Measurements from ENCODE around the gene EGLN1.

Gene EGLN1

DNA sequence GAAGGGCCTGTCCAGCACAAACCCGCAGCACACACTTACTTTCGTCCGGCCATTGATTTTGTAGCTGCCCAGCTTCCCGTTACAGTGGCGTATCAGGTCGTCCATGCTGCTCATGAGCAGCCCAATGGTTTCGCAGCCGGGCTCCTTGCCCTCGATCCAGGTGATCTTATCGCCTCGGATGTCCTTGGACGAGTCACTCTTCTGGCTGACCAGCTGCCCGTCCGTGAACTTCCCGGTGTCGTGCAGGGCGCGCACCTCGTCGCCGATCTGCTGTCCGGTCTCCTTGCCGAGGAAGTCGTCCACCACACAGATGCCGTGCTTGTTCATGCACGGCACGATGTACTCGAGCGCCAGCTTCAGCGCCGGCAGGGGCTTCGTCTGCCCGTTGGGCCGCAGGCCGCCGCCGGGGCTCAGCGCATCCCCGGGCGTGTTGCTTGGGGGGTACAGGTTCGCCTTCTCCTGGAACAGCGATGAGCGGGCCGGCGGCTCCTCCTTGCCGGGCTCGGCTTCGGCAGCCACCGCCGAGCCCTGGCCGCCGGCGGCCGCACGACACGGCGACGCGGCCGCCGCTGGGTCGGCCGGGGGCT lies 1.0 kb downstream of the EGLN1 start:
- DNase-seq = peak; percentile 34

- DNase-seq = no peak
Observed at GRCh38 chr1:231420299-231420958, 1.7 kb downstream of the EGLN1 start.

DNA sequence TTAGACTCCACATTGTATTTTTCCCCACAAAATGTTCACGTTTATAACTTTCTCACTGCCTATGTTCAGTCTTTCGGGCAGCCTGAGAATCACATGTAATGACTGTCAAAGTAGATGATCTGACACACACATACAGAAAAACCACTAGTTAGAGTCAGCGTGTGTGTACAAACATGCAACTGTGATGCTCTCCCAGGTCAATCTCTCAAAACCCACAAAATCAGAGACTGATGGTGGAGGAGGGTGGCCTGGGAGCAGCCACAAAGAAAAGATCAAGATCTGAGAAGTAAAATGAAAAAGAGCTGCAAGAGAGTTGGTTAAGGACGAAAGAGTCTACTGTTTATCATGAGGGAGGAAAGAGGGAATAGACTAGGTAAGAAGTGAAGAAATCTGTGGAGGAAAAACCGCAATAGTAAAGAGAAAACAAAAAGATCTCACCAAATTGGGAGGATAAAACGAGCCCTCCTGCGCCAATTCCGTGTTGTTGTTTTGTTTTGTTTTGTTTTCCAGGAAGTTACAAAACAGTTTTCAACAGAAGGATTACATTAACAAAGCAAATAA lies 2.3 kb downstream of the EGLN1 start:
- no peak for DNase-seq

- no peak for DNase-seq
Observed at GRCh38 chr1:231419147-231419546, 2.9 kb downstream of the EGLN1 start.

DNA sequence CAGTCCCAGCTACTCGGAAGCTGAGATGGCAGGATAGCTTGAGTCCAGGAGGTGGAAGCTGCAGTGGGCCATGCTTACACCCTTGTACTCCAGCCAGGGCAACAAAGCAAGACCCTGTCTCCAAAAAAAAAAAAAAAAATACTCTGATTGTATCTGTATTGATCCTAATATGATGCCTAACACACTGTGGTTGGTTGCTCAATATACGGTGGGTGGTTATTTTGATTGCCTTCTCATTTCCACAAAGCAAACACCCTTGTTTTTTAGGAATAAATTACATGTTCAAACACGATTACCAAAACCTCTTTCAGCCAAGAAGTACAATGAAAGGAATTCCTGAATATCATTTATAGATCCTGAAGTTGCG lies 3.4 kb downstream of the EGLN1 start:
- no peak for DNase-seq

DNA sequence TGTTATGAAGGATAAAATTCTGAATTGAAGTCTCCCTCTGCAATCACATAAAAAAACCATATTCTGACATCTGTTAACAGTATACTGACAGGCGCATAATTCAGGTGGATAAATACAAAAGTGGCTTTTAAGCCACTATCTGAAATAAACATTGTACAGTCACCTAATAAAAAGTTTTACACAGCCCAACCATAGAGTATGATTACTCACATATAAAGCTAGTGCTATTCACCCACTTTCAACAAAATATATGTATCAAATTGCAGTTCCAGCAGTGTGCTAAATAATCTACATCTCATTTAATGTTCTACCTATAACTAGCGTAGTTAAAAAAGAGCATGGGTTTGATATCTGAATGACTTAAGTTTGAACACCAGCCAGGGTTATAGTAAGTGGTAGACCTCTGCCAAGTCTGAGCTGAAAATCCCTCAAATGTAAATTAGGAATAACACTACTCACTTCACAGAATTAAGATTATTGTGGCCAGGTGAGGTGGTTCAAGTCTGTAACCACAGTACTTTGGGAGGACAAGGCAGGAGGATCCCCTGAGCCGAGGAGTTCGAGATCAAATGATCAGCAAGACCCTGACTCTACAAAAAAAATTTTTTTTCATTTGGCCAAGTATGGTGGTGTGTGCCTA lies 3.9 kb downstream of the EGLN1 start:
- DNase-seq = no peak

GRCh38 chr1:231417513-231417912 lies 4.6 kb downstream of the EGLN1 start:
- no peak for DNase-seq

DNA sequence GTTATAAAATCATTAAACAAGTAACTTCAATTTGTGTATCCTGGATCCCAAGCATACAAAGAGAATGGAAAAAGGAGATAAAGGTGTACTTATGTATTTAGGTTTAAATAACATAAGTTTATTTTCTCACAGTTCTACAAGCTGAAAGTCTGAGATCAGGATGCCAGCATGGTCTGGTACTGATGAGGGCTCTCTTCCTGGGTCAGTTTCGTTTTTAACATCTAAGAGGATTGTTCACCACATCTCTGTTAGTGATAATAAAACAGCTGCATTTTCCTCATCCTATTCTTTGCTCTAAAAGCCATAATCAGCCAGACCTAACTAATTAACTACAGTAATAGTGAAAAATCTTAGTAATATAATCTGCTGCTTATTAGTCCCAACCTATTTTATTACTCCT lies 5.2 kb downstream of the EGLN1 start:
- no peak for DNase-seq

DNA sequence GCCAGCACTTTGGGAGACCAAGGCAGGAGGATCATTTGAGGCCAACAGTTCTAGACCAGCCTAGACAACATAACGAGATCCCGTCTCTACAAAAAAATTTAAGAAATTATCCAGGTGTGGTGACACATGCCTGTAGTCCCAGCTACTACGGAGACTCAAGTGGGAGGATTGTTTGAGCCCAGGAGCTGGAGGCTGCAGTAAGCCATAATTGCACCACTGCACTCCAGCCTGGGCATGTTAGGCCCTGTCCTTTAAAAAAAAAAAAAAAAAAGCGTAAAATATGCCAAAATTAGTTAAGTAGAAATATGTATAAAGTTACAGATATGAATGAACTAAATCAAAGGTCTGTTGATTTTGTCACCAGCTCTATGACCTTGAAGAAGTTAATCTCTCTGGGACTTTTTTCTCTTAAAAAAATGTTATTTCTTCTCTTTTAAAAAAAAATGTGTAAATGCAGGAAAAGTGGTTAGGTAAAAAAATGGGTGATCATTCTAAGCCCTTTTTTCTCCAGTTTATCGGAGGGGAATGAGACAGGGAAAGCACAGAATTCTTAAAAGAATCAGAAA lies 7.0 kb downstream of the EGLN1 start:
- no peak for DNase-seq

GRCh38 chr1:231414260-231415016 lies 7.6 kb downstream of the EGLN1 start:
- no peak for DNase-seq

GRCh38 chr1:231413749-231414082 lies 8.4 kb downstream of the EGLN1 start:
- DNase-seq = no peak

GRCh38 chr1:231411036-231411531 lies 11.0 kb downstream of the EGLN1 start:
- no peak for DNase-seq

GRCh38 chr1:231410036-231410612 lies 12.0 kb downstream of the EGLN1 start:
- DNase-seq = no peak

- no peak for DNase-seq
Observed at GRCh38 chr1:231408528-231409094, 13.5 kb downstream of the EGLN1 start.

DNA sequence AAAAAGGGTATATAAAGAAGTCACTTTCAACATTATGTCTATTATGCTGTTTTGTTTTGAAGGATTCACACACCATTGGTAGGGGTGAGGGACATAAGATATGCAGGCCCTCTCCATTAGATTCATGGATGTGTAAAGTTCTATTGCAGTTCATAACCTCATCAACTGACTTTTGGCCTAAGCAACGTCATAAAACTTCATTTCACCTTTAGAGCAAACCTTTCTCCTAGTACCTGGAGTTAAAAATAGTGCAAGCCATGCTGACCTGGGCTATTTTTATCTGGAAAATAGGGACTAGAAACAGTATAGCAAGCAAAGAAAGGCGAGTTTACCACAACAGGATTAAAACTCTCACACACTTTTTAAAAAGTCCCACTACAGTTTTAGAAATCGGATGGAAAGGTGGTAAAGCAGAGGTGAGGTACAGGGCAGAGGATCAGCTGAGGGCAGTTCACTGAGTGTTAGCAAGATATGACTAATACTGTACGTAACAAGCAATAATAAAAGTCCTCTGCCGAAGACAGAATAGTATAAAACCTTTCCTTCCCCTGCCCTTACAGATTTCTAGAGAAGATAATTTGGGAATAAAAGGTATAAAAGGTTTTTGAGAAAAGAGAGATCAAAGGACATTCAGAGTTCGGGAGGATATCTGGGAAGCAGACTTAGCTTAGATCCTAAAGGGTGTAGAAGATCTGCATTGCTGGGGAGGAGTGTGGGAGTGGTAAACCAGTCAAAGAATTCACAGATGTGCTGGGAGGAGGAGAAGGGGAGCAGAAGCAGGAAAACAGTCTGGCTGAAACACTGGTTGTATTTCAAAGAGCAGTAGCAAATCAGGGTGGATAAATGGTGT lies 14.3 kb downstream of the EGLN1 start:
- no peak for DNase-seq

DNA sequence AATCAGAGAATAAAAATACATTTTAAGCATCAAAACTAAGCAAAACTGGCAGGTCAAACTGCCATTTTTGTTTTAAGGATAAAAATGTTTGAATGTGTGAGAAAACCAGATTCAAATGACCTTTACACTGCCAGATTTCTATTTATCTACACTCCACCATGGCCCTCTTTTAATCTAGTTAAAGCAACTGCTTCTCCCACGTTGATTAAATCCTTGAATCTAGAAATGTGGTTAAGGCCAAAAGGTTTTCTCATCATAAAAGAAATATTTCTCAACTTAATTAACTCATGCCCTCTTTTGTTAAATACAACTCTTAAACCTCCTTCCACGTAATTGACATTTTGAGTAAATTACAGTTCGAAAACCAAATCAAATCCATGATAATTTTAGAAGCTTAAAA lies 15.0 kb downstream of the EGLN1 start:
- no peak for DNase-seq

DNA sequence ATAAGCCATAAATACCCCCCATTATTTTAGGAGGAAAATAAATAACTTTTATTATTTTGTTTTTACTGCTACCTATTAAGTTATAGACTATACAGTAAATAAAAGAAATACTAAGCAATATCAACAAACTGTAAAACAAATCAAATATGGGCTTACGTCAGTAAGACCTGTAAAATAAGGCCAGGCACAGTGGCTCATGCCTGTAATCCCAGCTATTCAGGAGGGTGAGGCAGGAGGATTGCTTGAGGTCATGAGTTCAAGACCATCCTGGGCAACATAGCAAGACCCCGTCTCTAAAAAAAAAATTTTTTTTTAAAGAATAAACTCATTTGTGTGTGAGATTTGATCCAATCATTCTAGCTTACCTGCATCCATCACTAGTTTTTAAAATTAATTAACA lies 17.8 kb downstream of the EGLN1 start:
- no peak for DNase-seq

DNA sequence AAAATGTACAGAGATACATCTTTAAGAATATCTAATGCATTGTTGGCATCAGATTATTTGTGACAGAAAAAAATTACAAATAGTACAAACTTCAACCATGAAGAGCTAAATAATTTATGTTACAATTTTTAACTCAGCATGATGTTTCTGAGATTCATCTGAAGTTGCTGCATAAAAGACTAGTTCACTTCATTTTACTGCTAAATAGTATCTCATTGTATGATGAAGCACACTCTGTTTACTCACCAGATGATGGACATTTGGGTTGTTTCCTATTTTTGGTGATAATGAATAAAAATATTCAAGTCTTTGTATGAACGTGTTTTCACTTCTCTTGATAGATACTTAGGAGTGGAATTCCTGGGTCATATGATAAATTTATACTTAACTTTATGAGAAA lies 20.6 kb downstream of the EGLN1 start:
- no peak for DNase-seq

GRCh38 chr1:231397886-231398671 lies 24.0 kb downstream of the EGLN1 start:
- DNase-seq = no peak

- DNase-seq = no peak
Observed at GRCh38 chr1:231396643-231397042, 25.4 kb downstream of the EGLN1 start.

DNA sequence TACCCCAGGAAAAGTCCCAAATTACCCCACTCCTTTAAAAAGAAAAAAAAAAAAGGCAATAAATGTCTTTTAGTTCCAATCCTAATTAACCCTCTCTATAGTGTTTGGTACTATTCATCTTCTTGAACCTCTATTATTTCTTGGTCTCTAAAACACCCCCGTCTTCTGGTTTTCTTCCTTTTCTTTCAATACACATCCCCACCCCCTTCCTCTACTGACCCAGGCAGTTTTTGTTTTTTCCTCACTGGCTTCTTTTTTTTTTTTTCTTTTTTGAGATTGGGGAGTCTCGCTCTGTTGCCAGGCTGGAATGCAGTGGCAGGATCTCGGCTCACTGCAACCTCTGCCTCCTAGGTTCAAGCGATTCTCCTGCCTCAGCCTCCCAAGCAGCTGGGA lies 26.1 kb downstream of the EGLN1 start:
- DNase-seq = no peak

Data from activated effector memory CD4-positive, alpha-beta T cell treated with Interleukin-2 at 50 U/mL for 16 hours (primary cell).